ENCODE measurements around the gene PGAP3. TPM values are rescaled to one million over a fixed set of nuclear protein-coding genes. Genes with fewer than 3 reads are reported as not detected.

PGAP3 gene
- total RNA-seq, 1 experiment from 2014 or later, result 13.2 TPM

GRCh38 chr17:39704821-39705551, 17.1 kb upstream of the PGAP3 start:
- Mint-ChIP-seq H3K27me3 (ENCODE audit: insufficient read depth, unreplicated experiment) (no peaks in the 10 kb centered on the region), H3K4me1 (ENCODE audit: insufficient read depth, unreplicated experiment) (peaks cover 28% of the 10 kb centered on the region), H3K9me3 (ENCODE audit: unreplicated experiment) (no peaks in the 10 kb centered on the region), H3K4me3 (ENCODE audit: unreplicated experiment) (no peak overlapping the region), H3K27ac (ENCODE audit: low read depth, unreplicated experiment) (peak overlapping the region; percentile 10), H3K36me3 (ENCODE audit: insufficient read depth, unreplicated experiment) (peaks cover 31% of the 10 kb centered on the region)
- TF ChIP-seq CTCF (IDR thresholded peaks at IDR 0.05; ENCODE audit: unreplicated experiment), result no peak
- CTCF ChIA-PET, result interaction anchor here (0.6 to 1.0 kb wide), 3 partner anchors 10 to 67 kb away, joined by 3 to 4 read pairs (median 4); no protein-coding TSS in a partner anchor
- intact Hi-C loops (cut with micrococcal nuclease), result no loop called here
- BruUV-seq (replicated peaks), result no TSS peak
- DNase-seq (ENCODE audit: unreplicated experiment), result no peak
- POLR2A ChIA-PET, result interaction anchor here (0.5 to 1.7 kb wide), 5 partner anchors 10 to 274 kb away, joined by 3 to 6 read pairs (median 4); partner anchors contain the start of gene PGAP3

DNA sequence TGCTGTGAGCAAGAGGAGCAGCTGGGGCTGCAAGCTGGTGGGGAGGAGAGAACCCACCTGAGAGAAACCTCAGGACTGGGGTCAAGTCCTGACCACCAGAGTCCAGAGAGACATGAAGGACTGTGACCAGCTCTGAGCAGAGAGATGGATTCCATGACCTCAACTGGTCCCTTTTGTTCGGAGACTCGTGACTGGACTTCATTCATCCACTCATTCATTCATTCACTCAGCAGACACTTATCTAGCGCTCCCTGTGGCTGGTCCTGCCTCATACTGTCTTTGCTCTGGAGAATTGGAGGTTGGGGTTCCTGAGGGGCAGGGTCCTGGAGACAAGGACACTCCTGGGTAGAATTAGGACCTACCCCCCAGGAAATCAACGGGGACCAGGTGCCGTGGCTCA, 16.1 kb upstream of the PGAP3 start:
- Mint-ChIP-seq H3K27me3 (ENCODE audit: insufficient read depth, unreplicated experiment) (no peaks in the 10 kb centered on the region), H3K36me3 (ENCODE audit: insufficient read depth, unreplicated experiment) (peaks cover 20% of the 10 kb centered on the region), H3K9me3 (ENCODE audit: unreplicated experiment) (no peaks in the 10 kb centered on the region), H3K27ac (ENCODE audit: low read depth, unreplicated experiment) (no peak overlapping the region), H3K4me3 (ENCODE audit: unreplicated experiment) (no peak overlapping the region), H3K4me1 (ENCODE audit: insufficient read depth, unreplicated experiment) (peaks cover 22% of the 10 kb centered on the region)
- no peak for DNase-seq (ENCODE audit: unreplicated experiment)
- intact Hi-C loops (cut with micrococcal nuclease), result no loop called here
- ChIA-PET CTCF (no interaction called here), POLR2A (interaction anchor here (2.3 kb wide), 1 partner anchor 16 kb away, joined by 11 read pairs; the partner anchor contains the start of gene PGAP3)
- no peak for TF ChIP-seq CTCF (IDR thresholded peaks at IDR 0.05; ENCODE audit: unreplicated experiment)
- no TSS peak for BruUV-seq (replicated peaks)

DNA sequence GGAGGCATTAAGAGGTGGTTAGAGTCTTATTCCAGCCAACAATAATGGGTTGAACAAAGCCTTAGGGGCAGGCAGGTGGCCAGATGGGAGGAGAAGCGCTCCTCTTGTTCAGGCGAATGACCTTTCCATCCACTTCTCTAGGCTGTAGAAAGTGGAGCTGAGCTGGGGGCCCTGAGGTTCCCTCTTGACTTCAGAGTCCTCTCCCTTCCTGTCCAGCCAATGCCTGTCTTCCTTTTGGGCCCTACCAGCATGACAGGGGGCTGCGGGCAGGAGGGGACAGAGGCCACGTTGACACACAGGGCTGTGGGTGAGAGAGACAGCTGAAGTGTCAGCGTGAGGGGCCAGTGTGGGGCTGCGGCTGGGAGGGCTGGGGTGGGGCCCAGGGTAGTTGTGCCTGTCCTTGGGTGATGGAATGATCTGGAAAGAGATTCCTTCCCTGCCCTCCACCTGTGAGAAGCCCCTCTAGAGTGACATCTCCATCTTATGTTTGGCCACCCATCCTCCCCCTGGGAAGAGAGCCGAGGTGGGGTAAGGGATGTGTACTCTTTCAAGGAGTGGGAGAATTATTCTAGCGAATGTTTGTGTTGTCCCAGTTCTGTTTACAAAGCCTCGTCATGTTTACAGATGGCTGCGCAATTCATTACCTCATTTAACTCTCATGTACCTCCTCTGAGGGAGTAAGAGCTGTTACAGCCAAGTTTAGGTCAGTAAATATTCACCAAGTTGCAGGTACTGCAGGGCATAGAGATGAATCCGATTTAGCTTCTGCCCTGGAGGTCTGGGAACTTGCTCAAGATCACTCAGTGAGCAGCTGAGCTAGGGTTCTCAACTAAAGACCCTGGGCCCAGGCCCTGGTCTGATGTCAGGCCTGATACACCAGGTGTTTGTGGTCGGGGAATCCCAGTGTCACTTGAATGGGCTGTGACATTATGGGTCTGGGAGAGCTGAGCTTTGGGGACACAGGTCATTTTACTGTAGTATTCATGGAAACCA, 15.3 kb upstream of the PGAP3 start:
- CTCF ChIA-PET, result interaction anchor here (1.2 kb wide), 1 partner anchor 27 kb away, joined by 4 read pairs; the partner anchor contains the start of gene MIEN1

More for the DNA sequence above, 15.3 kb upstream of the PGAP3 start:
- no peak overlapping the region for H3K27ac Mint-ChIP-seq (ENCODE audit: low read depth, unreplicated experiment)
- no peak overlapping the region for H3K4me3 Mint-ChIP-seq (ENCODE audit: unreplicated experiment)
- H3K4me1 Mint-ChIP-seq (ENCODE audit: insufficient read depth, unreplicated experiment), result peaks cover 22% of the 10 kb centered on the region
- peaks cover 15% of the 10 kb centered on the region for H3K36me3 Mint-ChIP-seq (ENCODE audit: insufficient read depth, unreplicated experiment)
- POLR2A ChIA-PET, result interaction anchor here (0.6 to 2.3 kb wide), 4 partner anchors 14 to 22 kb away, joined by 3 to 11 read pairs (median 4); partner anchors contain the start of gene PGAP3
- no peaks in the 10 kb centered on the region for H3K27me3 Mint-ChIP-seq (ENCODE audit: insufficient read depth, unreplicated experiment)
- no peak for DNase-seq (ENCODE audit: unreplicated experiment)
- intact Hi-C loops (cut with micrococcal nuclease), result no loop called here
- H3K9me3 Mint-ChIP-seq (ENCODE audit: unreplicated experiment), result no peaks in the 10 kb centered on the region
- TF ChIP-seq CTCF (IDR thresholded peaks at IDR 0.05; ENCODE audit: unreplicated experiment), result no peak
- no TSS peak for BruUV-seq (replicated peaks)
